Vagina (tissue), 2 donors: ENCODE data around the gene ATP11A.

Experiments used
- CTCF ChIP-seq, 3 experiments: fragments of 450-650 bp in 2 of 3; fragments of 200-600 bp in 1 of 3; sonication (generic) in 1 of 3; IDR thresholded peaks; one replicate each; pipeline ENCODE4 v1.5.1; 2017 to 2019; ENCODE audit warnings: antibody characterized with exemption in 3 of 3, mild to moderate bottlenecking in 2 of 3, moderate library complexity in 2 of 3
- POLR2A ChIP-seq, 2 donors: fragments of 450-650 bp; IDR thresholded peaks; one replicate each; pipeline ENCODE4 v1.6.1; 2017; ENCODE audit warnings: antibody characterized with exemption in 2 of 2, mild to moderate bottlenecking in 2 of 2, moderate library complexity in 2 of 2

DNA sequence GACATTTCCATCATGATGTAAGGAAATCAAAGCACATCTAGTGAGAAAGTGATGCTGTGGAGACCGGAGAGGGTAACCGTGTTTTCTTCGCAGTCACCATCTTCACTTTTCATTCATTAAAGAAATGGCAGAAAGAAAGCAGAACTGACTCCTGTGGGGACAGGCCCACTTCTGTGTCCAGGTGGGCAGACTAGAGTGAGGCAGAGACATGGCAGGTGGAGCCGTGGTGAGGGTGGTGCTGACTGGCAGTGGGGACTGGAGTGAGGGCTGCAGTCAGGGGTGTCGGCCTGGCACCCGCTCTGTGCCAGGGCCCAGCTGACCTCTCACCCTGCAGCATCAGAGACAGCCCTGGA is 207.7 kb downstream of the ATP11A start:
- no peak for TF ChIP-seq CTCF (IDR thresholded peaks at IDR 0.05)
- TF ChIP-seq POLR2A (IDR thresholded peaks at IDR 0.05), result no peak
